GM12865 (cell line): ENCODE measurements around the gene GSG1L2.

ENCODE experiments used
- DNase-seq: peaks from one replicate; pipeline ENCODE4 v3.0.0; 2010; ENCODE audit warnings: low read depth
- H3K4me3 ChIP-seq: 2 replicates; pipeline ENCODE4 v1.5.1; 2011; ENCODE audit warnings: mild to moderate bottlenecking, low read depth, low read length, control low read depth
- TF ChIP-seq, protein P1 (sequence below): IDR thresholded peaks from 2 replicates; pipeline ENCODE4 v1.5.1; 2011; ENCODE audit warnings: low read length, control low read depth, low read depth, inconsistent platforms; ENCODE audit not compliant: insufficient read depth; ENCODE audit errors: missing control alignments

The GSG1L2 gene

DNA sequence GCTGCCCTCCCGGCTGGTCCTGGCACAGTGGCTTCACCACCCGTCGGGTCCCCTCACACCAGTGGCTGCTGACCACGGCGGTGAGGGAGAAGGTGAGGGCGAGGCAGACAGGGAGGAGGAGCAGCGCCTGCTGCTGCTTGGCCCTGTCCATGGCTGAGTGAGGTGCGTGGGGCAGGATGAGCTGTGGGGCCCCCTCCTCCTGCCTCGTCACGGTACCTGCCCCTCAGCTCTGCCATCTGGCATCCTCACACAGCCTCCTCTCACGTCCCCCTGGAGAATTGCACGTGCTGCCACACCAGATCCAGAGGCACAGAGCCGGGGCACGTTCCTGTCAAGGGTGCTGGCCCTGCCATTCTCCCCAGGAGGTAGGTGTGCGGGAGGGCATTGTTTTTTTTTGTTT is at the start of gene GSG1L2:
TSS of gene GSG1L2 (minus strand) at position 159 of the 400 bp plus-strand sequence. CDS start at position 151, 8 bp downstream.
- TF ChIP-seq, protein P1, sequence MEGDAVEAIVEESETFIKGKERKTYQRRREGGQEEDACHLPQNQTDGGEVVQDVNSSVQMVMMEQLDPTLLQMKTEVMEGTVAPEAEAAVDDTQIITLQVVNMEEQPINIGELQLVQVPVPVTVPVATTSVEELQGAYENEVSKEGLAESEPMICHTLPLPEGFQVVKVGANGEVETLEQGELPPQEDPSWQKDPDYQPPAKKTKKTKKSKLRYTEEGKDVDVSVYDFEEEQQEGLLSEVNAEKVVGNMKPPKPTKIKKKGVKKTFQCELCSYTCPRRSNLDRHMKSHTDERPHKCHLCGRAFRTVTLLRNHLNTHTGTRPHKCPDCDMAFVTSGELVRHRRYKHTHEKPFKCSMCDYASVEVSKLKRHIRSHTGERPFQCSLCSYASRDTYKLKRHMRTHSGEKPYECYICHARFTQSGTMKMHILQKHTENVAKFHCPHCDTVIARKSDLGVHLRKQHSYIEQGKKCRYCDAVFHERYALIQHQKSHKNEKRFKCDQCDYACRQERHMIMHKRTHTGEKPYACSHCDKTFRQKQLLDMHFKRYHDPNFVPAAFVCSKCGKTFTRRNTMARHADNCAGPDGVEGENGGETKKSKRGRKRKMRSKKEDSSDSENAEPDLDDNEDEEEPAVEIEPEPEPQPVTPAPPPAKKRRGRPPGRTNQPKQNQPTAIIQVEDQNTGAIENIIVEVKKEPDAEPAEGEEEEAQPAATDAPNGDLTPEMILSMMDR = no peak
- no peak within 1 kb of the TSS for H3K4me3 ChIP-seq
- no peak for DNase-seq

DNA sequence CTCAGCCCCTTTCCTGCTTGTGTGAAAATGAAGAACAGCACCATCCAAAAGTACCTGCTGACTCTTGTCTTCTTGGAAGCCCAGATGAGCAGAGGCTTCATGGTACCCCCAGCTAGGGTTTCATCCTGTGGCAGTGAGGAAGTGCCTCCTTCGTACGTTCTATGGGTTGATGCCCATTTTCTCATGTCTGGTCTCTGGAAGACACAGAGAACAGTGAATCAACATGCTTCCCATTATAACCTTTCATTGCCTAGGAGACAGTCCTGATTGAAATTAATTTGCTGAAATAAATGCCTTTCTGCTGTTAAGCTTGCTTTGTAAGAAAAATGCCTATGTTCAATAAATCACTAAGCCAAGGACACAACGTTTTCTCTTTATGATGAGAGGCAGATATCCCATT is 46.7 kb upstream of the GSG1L2 start:
- no peak overlapping the region for H3K4me3 ChIP-seq
- TF ChIP-seq, protein P1 = no peak
- DNase-seq = no peak

DNA sequence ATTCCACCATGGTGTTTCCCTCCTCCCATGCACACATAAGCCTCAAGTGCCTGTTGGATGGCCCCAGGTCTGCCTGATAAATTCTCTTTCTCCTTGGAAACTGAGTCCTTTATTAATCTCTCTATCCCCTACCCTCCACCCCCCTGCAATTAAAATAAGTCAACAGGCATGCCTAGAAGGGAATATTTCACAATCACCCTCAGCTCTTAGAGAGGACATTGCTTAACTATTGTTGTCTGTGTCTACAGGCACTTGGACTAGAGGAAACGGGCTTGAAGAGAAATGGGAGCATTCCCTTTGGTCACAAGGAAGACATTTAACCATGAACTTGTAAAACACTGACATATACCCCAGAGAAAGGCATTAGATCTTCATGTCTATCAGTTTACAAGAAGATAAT is 43.7 kb upstream of the GSG1L2 start:
- TF ChIP-seq, protein P1 = no peak
- H3K4me3 ChIP-seq = no peak overlapping the region
- no peak for DNase-seq

DNA sequence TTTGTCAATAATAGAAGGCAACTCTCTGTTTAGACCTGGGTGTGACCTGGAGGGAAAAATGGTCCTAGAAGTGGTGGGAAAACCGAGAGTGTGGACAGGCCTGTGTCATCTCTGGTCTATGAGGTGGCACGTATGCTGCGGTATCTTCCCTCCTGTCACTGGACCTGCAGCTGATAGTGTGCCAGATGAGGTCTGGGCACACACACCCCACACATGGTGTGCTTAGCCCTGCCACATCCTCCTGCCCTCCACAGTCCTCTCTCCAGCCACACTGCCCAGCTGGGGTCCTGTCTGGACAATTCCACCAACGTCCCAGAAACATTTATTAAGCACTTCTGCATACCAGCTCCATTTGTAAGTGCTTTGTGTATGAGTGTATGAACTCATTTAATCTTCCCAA is 41.1 kb upstream of the GSG1L2 start:
- no peak for DNase-seq
- TF ChIP-seq, protein P1 = no peak
- H3K4me3 ChIP-seq = no peak overlapping the region

DNA sequence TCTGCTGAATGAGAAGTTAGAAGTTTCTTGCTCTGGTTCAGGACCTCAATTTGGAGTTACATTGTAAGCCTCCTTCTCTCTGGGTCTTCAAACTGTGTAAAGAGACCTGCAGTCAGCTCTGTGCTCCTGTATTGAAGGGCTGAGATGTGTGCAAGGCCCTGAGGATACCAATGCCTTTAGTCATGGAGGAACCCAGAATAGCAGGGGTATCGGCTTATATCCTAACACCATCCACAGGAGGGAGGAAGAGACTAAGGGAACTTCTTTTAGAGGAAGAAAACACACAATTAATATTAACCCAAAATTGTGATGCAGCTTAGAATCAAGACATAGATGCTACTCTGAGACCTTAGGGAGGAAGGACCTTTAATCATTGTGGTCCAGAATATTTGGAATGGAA is 40.3 kb upstream of the GSG1L2 start:
- no peak for DNase-seq
- TF ChIP-seq, protein P1 = no peak
- H3K4me3 ChIP-seq = no peak overlapping the region

DNA sequence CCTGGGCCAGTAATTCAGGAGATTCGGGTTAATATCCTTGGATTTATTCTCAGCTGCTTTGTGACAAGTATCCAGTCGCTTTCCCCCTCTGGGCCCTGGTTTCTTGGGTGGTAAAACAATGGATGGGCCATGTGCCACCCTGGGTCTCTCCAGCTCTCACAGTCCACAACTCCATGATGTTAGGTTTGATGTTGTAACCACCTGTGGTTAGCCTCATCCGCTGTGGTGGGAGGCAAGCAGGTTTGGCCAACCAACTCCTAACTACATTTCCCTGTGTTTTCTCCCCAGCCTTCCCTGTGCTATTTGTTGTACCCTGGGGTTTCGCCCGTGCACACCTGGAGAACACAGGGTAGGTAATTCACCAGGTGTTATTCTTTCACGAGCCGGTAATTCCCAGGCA is 39.0 kb upstream of the GSG1L2 start:
- DNase-seq = no peak
- TF ChIP-seq, protein P1 = no peak
- no peak overlapping the region for H3K4me3 ChIP-seq

DNA sequence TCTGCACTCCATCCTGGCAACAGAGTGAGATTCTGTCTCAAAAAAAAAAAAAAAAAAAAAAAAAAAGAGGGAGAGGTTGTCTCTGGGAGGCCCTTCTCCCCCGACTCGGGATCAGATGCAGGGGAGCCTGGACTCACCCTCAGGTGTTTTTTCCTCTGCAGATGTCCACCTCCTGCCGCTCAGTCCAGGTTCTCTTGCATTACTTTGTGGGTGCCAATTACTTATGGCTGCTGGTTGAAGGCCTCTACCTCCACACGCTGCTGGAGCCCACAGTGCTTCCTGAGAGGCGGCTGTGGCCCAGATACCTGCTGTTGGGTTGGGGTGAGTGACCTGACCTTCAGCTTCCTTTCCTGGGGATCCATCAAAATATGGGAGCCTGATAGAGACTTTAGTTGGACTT is 37.9 kb upstream of the GSG1L2 start:
- TF ChIP-seq, protein P1 = no peak
- no peak for DNase-seq
- H3K4me3 ChIP-seq = no peak overlapping the region
